Upper lobe of right lung (tissue), 1 donor: ENCODE results near the gene FBLN7. TPM values are rescaled to one million over a fixed set of nuclear protein-coding genes. Genes with fewer than 3 reads are reported as not detected.
A peak's percentile ranks its signal among the peaks of the same experiment; 100 is the strongest.

Experiments used
- ATAC-seq: fragments of 200-7000 bp; cut with Tn5 transposase; one replicate; pipeline ENCODE4 v1.9.1; 2020; ENCODE audit warnings: mild to moderate bottlenecking, moderate library complexity
- DNase-seq: peaks from one replicate; pipeline ENCODE4 v3.0.0-alpha.2; 2020
- H3K27ac ChIP-seq: fragments of 200-600 bp; one replicate; pipeline ENCODE4 v1.8.0; 2022
- H3K27me3 ChIP-seq: fragments of 200-600 bp; one replicate; pipeline ENCODE4 v1.8.0; 2022; ENCODE audit warnings: mild to moderate bottlenecking
- H3K36me3 ChIP-seq: fragments of 200-600 bp; one replicate; pipeline ENCODE4 v1.8.0; 2022
- H3K4me1 ChIP-seq: fragments of 200-600 bp; one replicate; pipeline ENCODE4 v1.8.0; 2022
- H3K4me3 ChIP-seq: fragments of 200-600 bp; one replicate; pipeline ENCODE4 v1.8.0; 2022; ENCODE audit warnings: mild to moderate bottlenecking
- H3K9me3 ChIP-seq: fragments of 200-600 bp; one replicate; pipeline ENCODE4 v1.8.0; 2022
- CTCF ChIP-seq: fragments of 200-600 bp; IDR thresholded peaks from one replicate; pipeline ENCODE4 v1.8.0; 2022; ENCODE audit warnings: antibody characterized with exemption
- intact Hi-C: fragments of 100-400 bp; cut with DNase I; formaldehyde crosslinking; loops from one replicate; pipeline ENCODE4 v1.11.0; 2022
- total RNA-seq: library from RNA; stranded (reverse); fragmentation: NEBNext Ultra II Directional; extraction: Animal tissue kit (Norgen Biotek cat#: 25700); gene quantifications from one replicate; pipeline ENCODE4 v1.2.1, GENCODE V29; 2021
- donor health status: DM: no; HTN: yes; CAD: no; lungs with severe emphysema.

Gene FBLN7
- total RNA-seq, 1 donor from 2014 or later = 5.4 TPM

- Histone ChIP-seq H3K27me3 (no peaks in the 10 kb centered on the region), H3K4me3 (no peak overlapping the region), H3K27ac (no peak overlapping the region), H3K9me3 (no peaks in the 10 kb centered on the region), H3K4me1 (no peaks in the 10 kb centered on the region), H3K36me3 (no peaks in the 10 kb centered on the region)
- no peak for TF ChIP-seq CTCF
- intact Hi-C loops = no loop called here
- DNase-seq (no peak), ATAC-seq (no peak)
These were observed 36.2 kb downstream of the FBLN7 start for GRCh38 chr2:112174383-112174782.

GRCh38 chr2:112175333-112175732, 37.1 kb downstream of the FBLN7 start:
- Histone ChIP-seq H3K27ac (no peak overlapping the region), H3K9me3 (no peaks in the 10 kb centered on the region), H3K4me3 (no peak overlapping the region), H3K36me3 (no peaks in the 10 kb centered on the region), H3K4me1 (no peaks in the 10 kb centered on the region), H3K27me3 (no peaks in the 10 kb centered on the region)
- no peak for DNase-seq
- ATAC-seq = no peak
- no peak for TF ChIP-seq CTCF
- intact Hi-C loops = no loop called here

GRCh38 chr2:112175958-112176573, 37.9 kb downstream of the FBLN7 start:
- Histone ChIP-seq H3K36me3 (no peaks in the 10 kb centered on the region), H3K9me3 (no peaks in the 10 kb centered on the region), H3K27me3 (no peaks in the 10 kb centered on the region), H3K4me1 (no peaks in the 10 kb centered on the region), H3K4me3 (no peak overlapping the region), H3K27ac (no peak overlapping the region)
- intact Hi-C loops = no loop called here
- ATAC-seq (no peak), DNase-seq (no peak)
- TF ChIP-seq CTCF = no peak

- intact Hi-C loops = no loop called here
These were observed 43.5 kb downstream of the FBLN7 start for GRCh38 chr2:112181571-112182290.

GRCh38 chr2:112182581-112183034, 44.4 kb downstream of the FBLN7 start:
- DNase-seq (no peak), ATAC-seq (no peak)
- intact Hi-C loops = no loop called here
- Histone ChIP-seq H3K4me3 (no peak overlapping the region), H3K27me3 (peaks cover 9% of the 10 kb centered on the region), H3K4me1 (no peaks in the 10 kb centered on the region), H3K9me3 (no peaks in the 10 kb centered on the region), H3K27ac (no peak overlapping the region), H3K36me3 (no peaks in the 10 kb centered on the region)
- no peak for TF ChIP-seq CTCF

More at GRCh38 chr2:112181571-112182290, 43.5 kb downstream of the FBLN7 start:
- H3K4me3 ChIP-seq = peak overlapping the region; percentile 3
- ATAC-seq (peak; percentile 66), DNase-seq (no peak)
- no peaks in the 10 kb centered on the region for H3K36me3 ChIP-seq
- no peak for TF ChIP-seq CTCF
- H3K9me3 ChIP-seq = no peaks in the 10 kb centered on the region
- peaks cover 9% of the 10 kb centered on the region for H3K27me3 ChIP-seq
- H3K27ac ChIP-seq = no peak overlapping the region
- no peaks in the 10 kb centered on the region for H3K4me1 ChIP-seq
